Endometrial microvascular endothelial cells (primary cell): ENCODE data around the gene GRID1. TPM values are rescaled to one million over a fixed set of nuclear protein-coding genes. Genes with fewer than 3 reads are reported as not detected.
"Not testable (repeated sequence)": the region's sequence is repeated elsewhere in the genome, so short reads cannot be mapped to it uniquely, and the experiment has no call there.

ENCODE experiments used
- in situ Hi-C: cut with HindIII; loops from 2 replicates; pipeline ENCODE4 v1.10.0; 2017; ENCODE audit warnings: low sequenced_read_pairs, low pct_unique_long_range_greater_than_20kb; ENCODE audit errors: inconsistent ontology term
- total RNA-seq: library from RNA; depleted of rRNA; stranded (reverse); fragments of >200 nt; gene quantifications from one replicate; pipeline ENCODE4 v1.2.3, GENCODE V29; 2015; ENCODE audit errors: inconsistent ontology term

The GRID1 gene
- total RNA-seq, 1 donor from 2014 or later: not detected

GRCh38 chr10:86123715-86124114 lies 242.9 kb downstream of the GRID1 start:
- in situ Hi-C loops: no loop called here

- in situ Hi-C loops: no loop called here
Observed at GRCh38 chr10:86123304-86123703, 243.3 kb downstream of the GRID1 start.

GRCh38 chr10:86122646-86123045 lies 243.9 kb downstream of the GRID1 start:
- in situ Hi-C loops: no loop called here

GRCh38 chr10:86121200-86121599 lies 245.4 kb downstream of the GRID1 start:
- in situ Hi-C loops: no loop called here

- in situ Hi-C loops: no loop called here
Observed at GRCh38 chr10:86117051-86117450, 249.5 kb downstream of the GRID1 start.

GRCh38 chr10:86113983-86114382 lies 252.6 kb downstream of the GRID1 start:
- in situ Hi-C loops: no loop called here

GRCh38 chr10:86113501-86113900 lies 253.1 kb downstream of the GRID1 start:
- in situ Hi-C loops: no loop called here

- in situ Hi-C loops: no loop called here
Observed at GRCh38 chr10:86113044-86113443, 253.6 kb downstream of the GRID1 start.

GRCh38 chr10:86111902-86112545 lies 254.6 kb downstream of the GRID1 start:
- in situ Hi-C loops: no loop called here

- in situ Hi-C loops: no loop called here
Observed at GRCh38 chr10:86110156-86110786, 256.3 kb downstream of the GRID1 start.

GRCh38 chr10:86109421-86109820 lies 257.2 kb downstream of the GRID1 start:
- in situ Hi-C loops: no loop called here

GRCh38 chr10:86108696-86109095 lies 257.9 kb downstream of the GRID1 start:
- in situ Hi-C loops: no loop called here

- in situ Hi-C loops: not testable (repeated sequence)
Observed at GRCh38 chr10:86107611-86108310, 258.8 kb downstream of the GRID1 start.

- in situ Hi-C loops: no loop called here
Observed at GRCh38 chr10:86107131-86107530, 259.5 kb downstream of the GRID1 start.

- in situ Hi-C loops: no loop called here
Observed at GRCh38 chr10:86106616-86107015, 260.0 kb downstream of the GRID1 start.

GRCh38 chr10:86105640-86106039 lies 261.0 kb downstream of the GRID1 start:
- in situ Hi-C loops: no loop called here

- in situ Hi-C loops: no loop called here
Observed at GRCh38 chr10:86105181-86105580, 261.4 kb downstream of the GRID1 start.

GRCh38 chr10:86104611-86105145 lies 261.9 kb downstream of the GRID1 start:
- in situ Hi-C loops: no loop called here

GRCh38 chr10:86104156-86104555 lies 262.4 kb downstream of the GRID1 start:
- in situ Hi-C loops: no loop called here
